H1 (cell line): ENCODE data around the gene ANAPC15. TPM values are rescaled to one million over a fixed set of nuclear protein-coding genes. Genes with fewer than 3 reads are reported as not detected.

Source experiments
- microRNA-seq, 2 experiments: library from miRNA; unstranded; fragments of <30 nt; microRNA quantifications; one replicate each; pipeline versions ENCODE4 to v1.2.0, GENCODE V29; 2016 to 2020; ENCODE audit warnings: borderline microRNAs expressed in 2 of 2, borderline number of aligned reads in 2 of 2, borderline replicate concordance in 1 of 2
- polyA plus RNA-seq, 7 experiments: library from polyadenylated mRNA; depleted of rRNA in 3 of 7; stranded (reverse) in 5 of 7; unstranded in 2 of 7; fragments of >200 nt in 5 of 7; fragments of 200-250 nt in 2 of 7; gene quantifications; 1 replicate in 5 of 7; 2 replicates in 1 of 7; 4 replicates in 1 of 7; pipeline versions ENCODE4 v1.2.1 to v1.2.3, GENCODE V29; 2011 to 2013; ENCODE audit warnings: missing spikeins in 2 of 7, mixed read lengths in 2 of 7
- small RNA-seq: library from polyadenylated mRNA; stranded (forward); fragments of <200 nt; extraction: miRNeasy Mini kit (QIAGEN cat#:217004); gene quantifications from one replicate; pipeline ENCODE3, GENCODE V24; 2013; ENCODE audit not compliant: insufficient read depth
- total RNA-seq: library from RNA; stranded (reverse); fragmentation: NEBNext Ultra II Directional; extraction: Animal tissue kit (Norgen Biotek cat#: 25700); gene quantifications from 2 replicates; pipeline ENCODE4 v1.2.1, GENCODE V29; 2021

Gene ANAPC15
- total and polyA plus RNA-seq, 2 of the 8 experiments (the other 6 are each of a cell fraction or from before 2014, with no cell fraction given), result 66.2 to 74.9 TPM

Small RNA genes lying within 50 kb of the gene (microRNA-seq; reads per million reads assigned to microRNA genes)
- gene MIR3165, result 0.20 to 0.23 reads per million in 2 experiments

Small RNA genes lying within 50 kb of the gene (small RNA-seq; reads per million reads assigned to genes)
- gene MIR3165, result 0.51 reads per million

Other genes with a start within 250 kb of the ANAPC15 start
- not detected in 2 replicates for gene DEFB131B, start 234.2 kb downstream of the ANAPC15 start, total RNA-seq
- gene DEFB131B, start 234.2 kb downstream of the ANAPC15 start, polyA plus RNA-seq (2011; rRNA removed), result not detected in 2 replicates
- 7.5 and 10.2 TPM in 2 replicates for gene XNDC1N, start 184.1 kb downstream of the ANAPC15 start, total RNA-seq
- 4.4 and 5.8 TPM in 2 replicates for gene XNDC1N, start 184.1 kb downstream of the ANAPC15 start, polyA plus RNA-seq (2011; rRNA removed)
- gene RNF121, start 183.6 kb downstream of the ANAPC15 start, total RNA-seq, result 37.2 and 39.7 TPM in 2 replicates
- gene RNF121, start 183.6 kb downstream of the ANAPC15 start, polyA plus RNA-seq (2011; rRNA removed), result 51.6 and 56.5 TPM in 2 replicates
- gene IL18BP, start 113.8 kb downstream of the ANAPC15 start, total RNA-seq, result 9.8 and 10.2 TPM in 2 replicates
- gene IL18BP, start 113.8 kb downstream of the ANAPC15 start, polyA plus RNA-seq (2011; rRNA removed), result 17.0 and 17.7 TPM in 2 replicates
- 107 and 108 TPM in 2 replicates for gene NUMA1, start 32.2 kb downstream of the ANAPC15 start, total RNA-seq
- gene NUMA1, start 32.2 kb downstream of the ANAPC15 start, polyA plus RNA-seq (2011; rRNA removed), result 101 and 137 TPM in 2 replicates
- gene LRRC51, start 31.8 kb downstream of the ANAPC15 start, total RNA-seq, result 6.8 and 7.9 TPM in 2 replicates
- gene LRRC51, start 31.8 kb downstream of the ANAPC15 start, polyA plus RNA-seq (2011; rRNA removed), result 6.0 and 7.7 TPM in 2 replicates
- gene LAMTOR1, start 9.4 kb downstream of the ANAPC15 start, total RNA-seq, result 81.0 and 82.1 TPM in 2 replicates
- 160 and 164 TPM in 2 replicates for gene LAMTOR1, start 9.4 kb downstream of the ANAPC15 start, polyA plus RNA-seq (2011; rRNA removed)
- not detected in 2 replicates for gene TOMT, start 6.8 kb downstream of the ANAPC15 start, total RNA-seq
- 0.11 TPM in 1 of 2 replicates, not detected in the other for gene TOMT, start 6.8 kb downstream of the ANAPC15 start, polyA plus RNA-seq (2011; rRNA removed)
- gene FOLR3, start 23.0 kb upstream of the ANAPC15 start, total RNA-seq, result not detected in 2 replicates
- not detected in 2 replicates for gene FOLR3, start 23.0 kb upstream of the ANAPC15 start, polyA plus RNA-seq (2011; rRNA removed)
- 0.55 TPM in 1 of 2 replicates, not detected in the other for gene FOLR1, start 79.4 kb upstream of the ANAPC15 start, total RNA-seq
- 1.3 and 1.9 TPM in 2 replicates for gene FOLR1, start 79.4 kb upstream of the ANAPC15 start, polyA plus RNA-seq (2011; rRNA removed)
- not detected in 2 replicates for gene FOLR2, start 104.1 kb upstream of the ANAPC15 start, total RNA-seq
- gene FOLR2, start 104.1 kb upstream of the ANAPC15 start, polyA plus RNA-seq (2011; rRNA removed), result not detected in 2 replicates
- 79.1 and 79.5 TPM in 2 replicates for gene INPPL1, start 112.1 kb upstream of the ANAPC15 start, total RNA-seq
- 54.5 and 91.4 TPM in 2 replicates for gene INPPL1, start 112.1 kb upstream of the ANAPC15 start, polyA plus RNA-seq (2011; rRNA removed)
- gene PHOX2A, start 131.5 kb upstream of the ANAPC15 start, total RNA-seq, result 0.19 TPM in 1 of 2 replicates, not detected in the other
- gene PHOX2A, start 131.5 kb upstream of the ANAPC15 start, polyA plus RNA-seq (2011; rRNA removed), result 0.67 and 0.94 TPM in 2 replicates